Transverse colon (tissue), 4 donors: ENCODE results near the gene UMODL1. TPM values are rescaled to one million over a fixed set of nuclear protein-coding genes. Genes with fewer than 3 reads are reported as not detected.

ENCODE experiments used
- DNase-seq: peaks from one replicate; pipeline ENCODE4 v3.0.0-alpha.2; 2019
- H3K27ac ChIP-seq, 4 donors: fragments of 200-600 bp; sonication (generic); 2 replicates each; pipeline ENCODE4 v1.5.1; 2016 to 2018; ENCODE audit warnings: inconsistent platforms in 4 of 4
- H3K27me3 ChIP-seq: fragments of 200-600 bp; sonication (generic); 2 replicates; pipeline ENCODE4 v1.5.1; 2017; ENCODE audit warnings: inconsistent platforms
- H3K36me3 ChIP-seq, 4 donors: fragments of 200-600 bp; sonication (generic); 2 replicates each; pipeline ENCODE4 v1.5.1; 2017 to 2019; ENCODE audit warnings: inconsistent platforms in 4 of 4
- H3K4me1 ChIP-seq, 4 donors: fragments of 200-600 bp; sonication (generic); 2 replicates each; pipeline ENCODE4 v1.5.1; 2017 to 2020; ENCODE audit warnings: inconsistent platforms in 4 of 4
- H3K4me3 ChIP-seq, 4 donors: fragments of 200-600 bp; sonication (generic); 1 replicate in 1 of 4; 2 replicates in 3 of 4; pipeline versions ENCODE4 v1.5.1 to v1.6.1; 2017 to 2019; ENCODE audit warnings: inconsistent platforms in 4 of 4
- H3K9me3 ChIP-seq, 2 donors: fragments of 200-600 bp; sonication (generic); 2 replicates each; pipeline ENCODE4 v1.5.1; 2017 to 2019; ENCODE audit warnings: inconsistent platforms in 2 of 2
- EP300 ChIP-seq: sonication (generic); formaldehyde crosslinking; IDR thresholded peaks from one replicate; pipeline ENCODE4 v1.6.1; 2017; ENCODE audit warnings: antibody characterized with exemption, low read depth
- POLR2A ChIP-seq: fragments of 450-650 bp; IDR thresholded peaks from one replicate; pipeline ENCODE4 v1.6.1; 2016; ENCODE audit warnings: antibody characterized with exemption, mild to moderate bottlenecking, moderate library complexity
- POLR2AphosphoS5 ChIP-seq, 3 donors: sonication (generic); formaldehyde crosslinking; IDR thresholded peaks; one replicate each; pipeline ENCODE4 v1.6.1; 2016; ENCODE audit warnings: antibody characterized with exemption in 3 of 3
- WGBS, 2 donors: methylation state at CpG; one replicate each; pipeline ENCODE4 v1.1.5; 2018; ENCODE audit warnings: low coverage in 1 of 2; 5-methylcytosine and 5-hydroxymethylcytosine counted together
- in situ Hi-C, 4 donors: fragments of 200-750 bp; cut with MboI; loops; one replicate each; pipeline versions ENCODE4 v1.15.0 to v1.15.1; 2017; ENCODE audit warnings: low sequenced_read_pairs in 3 of 4, low pct_ligation_motif_present in 1 of 4, low pct_unique_long_range_greater_than_20kb in 1 of 4
- intact Hi-C: fragments of 100-400 bp; cut with DNase I; formaldehyde crosslinking; loops from one replicate; pipeline ENCODE4 v1.15.1; 2023; ENCODE audit warnings: low total_unique reads
- total RNA-seq, 4 donors: library from RNA; depleted of rRNA; stranded (reverse); fragments of >200 nt; gene quantifications; one replicate each; pipeline ENCODE4 v1.1.0, GENCODE V29; 2016
- TF ChIP-seq, protein P1 (sequence below), 5 experiments: fragments of 200-600 bp in 3 of 5; fragments of 450-650 bp in 2 of 5; sonication (generic) in 3 of 5; IDR thresholded peaks; 1 replicate in 2 of 5; 2 replicates in 3 of 5; pipeline ENCODE4 v1.5.1; 2016 to 2017; ENCODE audit warnings: antibody characterized with exemption in 5 of 5, inconsistent platforms in 3 of 5, mild to moderate bottlenecking in 2 of 5, moderate library complexity in 1 of 5

UMODL1 gene
- total RNA-seq, 4 donors from 2014 or later: 0.16 to 3.2 (median 0.68) TPM; not detected in 1

DNA sequence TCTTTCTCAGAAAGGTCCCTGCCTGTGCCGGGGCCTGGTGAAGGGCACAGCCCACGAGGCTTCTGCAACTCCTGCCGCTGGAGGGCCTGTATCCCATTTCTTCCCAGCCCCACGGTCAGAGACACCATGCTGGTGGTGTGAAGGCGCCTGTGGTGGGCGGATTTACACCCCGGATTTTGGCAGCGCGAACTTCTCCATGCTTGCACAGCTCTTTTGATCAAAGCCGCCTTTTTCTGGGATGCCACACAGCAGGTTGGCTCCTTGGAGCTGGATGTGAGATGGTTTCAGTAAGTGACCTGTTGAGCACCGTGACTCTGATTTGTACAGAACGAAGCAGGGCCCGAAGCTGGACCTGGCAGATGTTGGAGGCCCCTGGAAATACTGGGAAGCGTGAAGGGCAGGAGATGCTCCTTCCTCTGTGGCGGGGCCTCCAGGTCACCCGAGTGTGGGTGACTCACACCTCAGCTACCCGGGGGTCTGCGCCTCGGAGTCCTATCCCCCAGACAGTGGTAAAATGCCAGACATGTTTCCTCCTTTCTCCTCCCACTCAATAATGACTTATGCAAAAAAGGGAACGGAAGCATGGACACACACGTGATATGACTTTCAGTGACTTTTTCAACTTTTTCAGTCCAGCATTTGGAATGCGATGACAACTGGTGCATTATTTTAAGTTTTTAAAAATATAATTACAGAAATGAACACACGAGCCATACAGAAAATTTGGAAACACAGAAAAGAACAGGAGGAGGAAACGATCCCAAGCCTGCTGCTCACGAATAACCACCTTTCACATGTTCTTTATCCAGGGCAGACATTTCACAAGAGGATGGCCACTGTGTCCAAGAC, 9.0 kb downstream of the UMODL1 start:
- 84 to 88% methylated on average over 6 to 25 of the region's 25 CpGs for WGBS, 2 donors
- no peak for DNase-seq
- H3K9me3 ChIP-seq: no peaks in the 10 kb centered on the region
- H3K4me3 ChIP-seq: no peak overlapping the region
- H3K27me3 ChIP-seq: no peaks in the 10 kb centered on the region
- no peaks in the 10 kb centered on the region for H3K4me1 ChIP-seq
- no peaks in the 10 kb centered on the region for H3K36me3 ChIP-seq
- no peak overlapping the region for H3K27ac ChIP-seq
- TF ChIP-seq EP300 (no peak), POLR2A (no peak), POLR2AphosphoS5 (IDR thresholded peaks at IDR 0.05) (no peak)
- TF ChIP-seq, protein P1, sequence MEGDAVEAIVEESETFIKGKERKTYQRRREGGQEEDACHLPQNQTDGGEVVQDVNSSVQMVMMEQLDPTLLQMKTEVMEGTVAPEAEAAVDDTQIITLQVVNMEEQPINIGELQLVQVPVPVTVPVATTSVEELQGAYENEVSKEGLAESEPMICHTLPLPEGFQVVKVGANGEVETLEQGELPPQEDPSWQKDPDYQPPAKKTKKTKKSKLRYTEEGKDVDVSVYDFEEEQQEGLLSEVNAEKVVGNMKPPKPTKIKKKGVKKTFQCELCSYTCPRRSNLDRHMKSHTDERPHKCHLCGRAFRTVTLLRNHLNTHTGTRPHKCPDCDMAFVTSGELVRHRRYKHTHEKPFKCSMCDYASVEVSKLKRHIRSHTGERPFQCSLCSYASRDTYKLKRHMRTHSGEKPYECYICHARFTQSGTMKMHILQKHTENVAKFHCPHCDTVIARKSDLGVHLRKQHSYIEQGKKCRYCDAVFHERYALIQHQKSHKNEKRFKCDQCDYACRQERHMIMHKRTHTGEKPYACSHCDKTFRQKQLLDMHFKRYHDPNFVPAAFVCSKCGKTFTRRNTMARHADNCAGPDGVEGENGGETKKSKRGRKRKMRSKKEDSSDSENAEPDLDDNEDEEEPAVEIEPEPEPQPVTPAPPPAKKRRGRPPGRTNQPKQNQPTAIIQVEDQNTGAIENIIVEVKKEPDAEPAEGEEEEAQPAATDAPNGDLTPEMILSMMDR (IDR thresholded peaks at IDR 0.05): no peak
- in situ Hi-C loops (loop anchor here in 1 of 4 donors (5.0 kb wide), 1 partner anchor 857 kb away; no protein-coding TSS in a partner anchor), intact Hi-C loops (no loop called here)

DNA sequence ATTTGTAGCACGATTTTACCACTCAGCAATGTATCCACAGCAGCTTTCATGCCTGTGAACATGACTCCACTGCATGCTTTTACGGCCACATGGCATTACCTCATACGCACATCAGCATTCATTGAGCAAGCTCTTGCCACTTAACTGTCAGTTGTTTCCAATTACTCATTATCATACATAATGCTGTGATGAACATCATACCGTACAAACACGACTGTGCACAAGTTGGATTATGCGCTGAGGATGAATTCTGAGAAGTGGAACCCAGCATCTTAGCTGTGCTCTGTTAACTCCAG, 9.6 kb downstream of the UMODL1 start:
- Histone ChIP-seq H3K4me1 (peaks cover 0 to 4% (median under 1%) of the 10 kb centered on the region in 4 donors), H3K27me3 (no peaks in the 10 kb centered on the region), H3K27ac (no peak overlapping the region), H3K4me3 (no peak overlapping the region), H3K36me3 (no peaks in the 10 kb centered on the region), H3K9me3 (no peaks in the 10 kb centered on the region)
- intact Hi-C loops (no loop called here), in situ Hi-C loops (no loop called here)
- WGBS, 2 donors: 67 to 72% methylated on average over 4 to 6 of the region's 6 CpGs
- DNase-seq: no peak
- no peak for TF ChIP-seq POLR2AphosphoS5 (IDR thresholded peaks at IDR 0.05)
- TF ChIP-seq, protein P1 (IDR thresholded peaks at IDR 0.05): no peak
- TF ChIP-seq EP300: no peak
- TF ChIP-seq POLR2A: no peak

DNA sequence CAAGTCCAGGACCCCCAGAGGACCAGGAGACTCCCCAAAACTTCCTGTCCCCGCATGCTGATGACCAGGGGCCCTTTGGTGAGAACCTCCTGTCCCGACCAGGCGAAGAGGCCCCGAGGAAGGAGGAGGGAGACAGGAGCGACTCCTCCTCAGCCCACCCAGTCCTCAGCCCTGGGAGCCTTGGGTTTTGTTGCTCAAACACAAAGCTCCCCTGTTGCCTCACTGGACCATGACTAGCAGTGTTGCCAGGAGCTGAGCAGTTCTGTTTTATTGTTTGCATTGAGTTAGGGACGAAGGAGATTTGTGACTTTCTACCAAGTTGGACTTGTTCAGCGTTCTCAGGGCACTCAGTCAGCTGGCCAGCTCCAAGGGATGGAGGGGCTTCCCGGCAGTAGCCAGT, 10.0 kb downstream of the UMODL1 start:
- no peak for DNase-seq
- intact Hi-C loops: no loop called here
- WGBS, 2 donors: 76 to 83% methylated on average over 1 to 8 of the region's 8 CpGs
- Histone ChIP-seq H3K4me3 (no peak overlapping the region), H3K27ac (no peak overlapping the region), H3K4me1 (peaks cover 0 to 8% (median 5%) of the 10 kb centered on the region in 4 donors), H3K27me3 (no peaks in the 10 kb centered on the region), H3K36me3 (no peaks in the 10 kb centered on the region), H3K9me3 (no peaks in the 10 kb centered on the region)
- in situ Hi-C loops: no loop called here
- no peak for TF ChIP-seq POLR2A
- TF ChIP-seq, protein P1 (IDR thresholded peaks at IDR 0.05): no peak
- TF ChIP-seq EP300: no peak
- no peak for TF ChIP-seq POLR2AphosphoS5 (IDR thresholded peaks at IDR 0.05)

DNA sequence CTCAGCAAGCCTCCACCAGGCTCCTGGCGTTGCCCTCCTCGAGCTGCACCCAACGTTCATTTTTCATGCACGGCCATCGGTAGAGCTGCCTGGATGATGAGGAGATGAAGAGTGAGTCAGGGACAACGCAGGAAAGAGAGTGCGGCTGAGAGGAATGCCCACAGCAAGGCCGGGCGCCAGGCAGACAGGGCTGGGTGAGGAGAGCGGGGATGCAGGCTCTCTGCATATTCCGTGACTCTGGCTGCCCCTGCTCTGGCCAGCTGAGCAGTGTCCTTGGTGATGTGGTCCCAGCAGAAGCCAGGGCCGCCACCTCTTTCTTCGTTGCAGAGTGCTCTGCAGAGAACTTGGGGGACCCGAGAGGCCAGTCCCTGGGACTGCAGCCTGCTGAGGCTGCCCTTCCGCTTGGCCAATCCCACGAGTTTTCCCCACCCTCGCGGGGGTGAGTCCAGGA, 10.8 kb downstream of the UMODL1 start:
- no peak overlapping the region for H3K4me3 ChIP-seq
- no peaks in the 10 kb centered on the region for H3K36me3 ChIP-seq
- WGBS, 2 donors: 83 to 85% methylated on average over 7 to 18 of the region's 18 CpGs
- H3K27me3 ChIP-seq: no peaks in the 10 kb centered on the region
- H3K27ac ChIP-seq: no peak overlapping the region
- DNase-seq: no peak
- H3K9me3 ChIP-seq: no peaks in the 10 kb centered on the region
- no peak for TF ChIP-seq POLR2AphosphoS5 (IDR thresholded peaks at IDR 0.05)
- TF ChIP-seq EP300: no peak
- no peak for TF ChIP-seq POLR2A
- TF ChIP-seq, protein P1 (IDR thresholded peaks at IDR 0.05): no peak
- in situ Hi-C loops (no loop called here), intact Hi-C loops (no loop called here)
- H3K4me1 ChIP-seq: peaks cover 0 to 14% (median 12%) of the 10 kb centered on the region in 4 donors
